ENCODE results near the gene KRT32. TPM values are rescaled to one million over a fixed set of nuclear protein-coding genes. Genes with fewer than 3 reads are reported as not detected.

The KRT32 gene
- total and polyA plus RNA-seq, 9 of the 15 experiments (the other 6 are each of a cell fraction or from before 2014, with no cell fraction given): not detected

GRCh38 chr17:41449008-41449407, 18.2 kb downstream of the KRT32 start:
- Histone ChIP-seq H4K20me1 (replicated peaks; ENCODE audit: control insufficient read depth, insufficient read depth, low read length) (no peaks in the 10 kb centered on the region), H3K9me3 (replicated peaks; ENCODE audit: control insufficient read depth, insufficient read depth, low read depth, low read length) (no peaks in the 10 kb centered on the region; the same call in 1 of the 2 replicates), H3K9ac (ENCODE audit: insufficient read depth in 1 of 2, low read depth in 2 of 2, low read length in 2 of 2) (no peak overlapping the region), H3K4me2 (ENCODE audit: insufficient read depth, low read length) (no peak overlapping the region), H3K79me2 (ENCODE audit: control insufficient read depth, insufficient read depth, low read length) (no peaks in the 10 kb centered on the region), H3K4me1 (replicated peaks in 1 of 2; ENCODE audit: control insufficient read depth in 2 of 2, insufficient read depth in 2 of 2, low read length in 2 of 2) (no peaks in the 10 kb centered on the region), H3K27me3 (ENCODE audit: control insufficient read depth in 2 of 2, insufficient read depth in 2 of 2, low read length in 2 of 2) (peaks cover 3 to 12% of the 10 kb centered on the region in 2 experiments; a peak in 2 of 5 replicates), H3K36me3 (ENCODE audit: control insufficient read depth, insufficient read depth, low read length) (no peaks in the 10 kb centered on the region), H3K9me1 (ENCODE audit: control insufficient read depth, insufficient read depth, low read length) (no peaks in the 10 kb centered on the region), H2AFZ (ENCODE audit: low read depth, low read length) (no peak overlapping the region), H3K4me3 (no peak overlapping the region), H3K27ac (ENCODE audit: extremely low read depth, low read depth, low read length) (no peak overlapping the region)
- TF ChIP-seq ARID3A (IDR thresholded peaks at IDR 0.05; ENCODE audit: borderline replicate concordance, low read depth, low read length) (no peak), MYNN (IDR thresholded peaks at IDR 0.05) (no peak), MYNN (CRISPR knock-in tag; IDR thresholded peaks at IDR 0.05) (no peak), ZNF592 (IDR thresholded peaks at IDR 0.05) (no peak), RB1 (IDR thresholded peaks at IDR 0.05; ENCODE audit: low read depth) (no peak), PML (IDR thresholded peaks at IDR 0.05; ENCODE audit: low read length) (no peak), ZNF23 (CRISPR knock-in tag; IDR thresholded peaks at IDR 0.05) (no peak), EZH2 (IDR thresholded peaks at IDR 0.05; ENCODE audit: borderline replicate concordance, low read depth, low read length) (no peak), CAMTA2 (CRISPR knock-in tag; conservative IDR thresholded peaks at IDR 0.05) (no peak), ZNF830 (CRISPR knock-in tag; IDR thresholded peaks at IDR 0.05) (no peak), ZNF76 (CRISPR knock-in tag; IDR thresholded peaks at IDR 0.05; ENCODE audit: borderline replicate concordance) (no peak), SIX5 (IDR thresholded peaks at IDR 0.05; ENCODE audit: borderline replicate concordance in 1 of 2, insufficient read depth in 1 of 2, low read depth in 1 of 2, low read length in 2 of 2) (no peak), GATA2 (CRISPR knock-in tag; IDR thresholded peaks at IDR 0.05) (no peak)
- CTCF ChIA-PET (ENCODE audit: low intra/inter-chr PET ratio): no interaction called here
- in situ Hi-C loops (cut with MboI): no loop called here
- FAIRE-seq: no peak
- POLR2A ChIA-PET: interaction anchor here (1.4 to 2.2 kb wide), 2 partner anchors 14 to 15 kb away, joined by 3 to 5 read pairs; no protein-coding TSS in a partner anchor
- no peak for ATAC-seq
- DNase-seq (ENCODE audit: extremely low read depth in 1 of 4, low spot score in 3 of 4): no peak
- 2% methylated on average over 6 of the region's 6 CpGs for WGBS (ENCODE audit: insufficient coverage, low coverage, missing lambda C conversion rate)
- no TSS peak for BruUV-seq (replicated peaks)
- intact Hi-C loops (cut with micrococcal nuclease): no loop called here
